ENCODE measurements around the gene FGFR3. TPM values are rescaled to one million over a fixed set of nuclear protein-coding genes. Genes with fewer than 3 reads are reported as not detected.
"Not testable (repeated sequence)": the region's sequence is repeated elsewhere in the genome, so short reads cannot be mapped to it uniquely, and the experiment has no call there.

FGFR3 gene
- polyA plus RNA-seq, 1 donor from 2014 or later, result 0.48 TPM

DNA sequence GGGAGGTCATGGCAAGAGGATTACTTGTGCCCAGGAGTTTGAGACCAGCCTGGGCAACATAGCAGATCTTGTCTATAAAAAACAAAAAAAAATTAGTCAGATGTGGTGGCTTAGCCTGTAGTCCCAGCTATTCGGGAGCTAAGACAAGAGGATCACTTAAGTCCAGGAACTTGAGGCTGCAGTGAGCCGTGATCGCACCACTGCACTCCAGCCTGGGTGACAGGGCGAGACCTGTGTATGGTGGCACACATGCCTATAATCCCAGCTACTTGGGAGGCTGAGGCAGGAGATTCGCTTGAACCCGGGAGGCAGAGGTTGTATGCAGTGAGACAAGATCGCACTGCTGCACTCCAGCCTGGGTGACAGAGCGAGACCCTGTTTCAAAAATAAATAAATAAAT lies 42.7 kb downstream of the FGFR3 start:
- not testable (repeated sequence) for H3K9ac ChIP-seq (ENCODE audit: low read length); H3K36me3 ChIP-seq (ENCODE audit: insufficient read depth, low read length); H3K27me3 ChIP-seq (ENCODE audit: insufficient read depth, low read depth, low read length); H3K4me3 ChIP-seq (ENCODE audit: low read length); H3K9me3 ChIP-seq (ENCODE audit: low read length); H4K20me1 ChIP-seq (ENCODE audit: insufficient read depth); H2AFZ ChIP-seq (ENCODE audit: low read depth, low read length); H3K4me2 ChIP-seq (ENCODE audit: low read length); H3F3A ChIP-seq (ENCODE audit: insufficient read depth, low read length, poor library complexity, severe bottlenecking); H3K79me2 ChIP-seq (replicated peaks; ENCODE audit: insufficient read depth, low read length); H3K9me2 ChIP-seq (ENCODE audit: insufficient read depth, low read length); H3K27ac ChIP-seq (ENCODE audit: low read length)

DNA sequence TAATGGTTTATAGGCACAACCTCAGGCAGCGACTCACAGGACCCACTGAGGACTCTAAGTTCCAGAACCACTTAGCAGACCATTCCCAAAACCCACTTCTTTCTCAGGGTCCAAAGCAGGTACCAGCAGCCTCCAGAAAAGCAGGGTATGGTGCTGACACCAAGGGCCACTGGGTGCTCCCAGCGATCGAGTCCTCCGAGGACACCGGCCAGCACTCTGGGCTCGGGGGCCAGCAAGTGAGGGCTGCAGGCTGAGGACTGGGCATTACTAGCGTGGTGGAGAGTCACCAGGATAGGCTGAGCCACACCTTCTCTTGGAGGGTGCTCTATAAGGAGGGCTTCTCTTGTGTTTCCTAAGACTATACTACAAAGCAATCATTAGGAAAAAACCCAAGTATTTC lies 43.6 kb downstream of the FGFR3 start:
- no peak overlapping the region for H3K4me3 ChIP-seq (ENCODE audit: low read length)
- no peaks in the 10 kb centered on the region for H3K79me2 ChIP-seq (replicated peaks; ENCODE audit: insufficient read depth, low read length)
- H3K9ac ChIP-seq (ENCODE audit: low read length), result no peak overlapping the region
- no peak overlapping the region for H2AFZ ChIP-seq (ENCODE audit: low read depth, low read length)
- H3F3A ChIP-seq (ENCODE audit: insufficient read depth, low read length, poor library complexity, severe bottlenecking), result no peaks in the 10 kb centered on the region
- no peak overlapping the region for H3K4me2 ChIP-seq (ENCODE audit: low read length)
- H3K36me3 ChIP-seq (ENCODE audit: insufficient read depth, low read length), result no peaks in the 10 kb centered on the region
- no peaks in the 10 kb centered on the region for H4K20me1 ChIP-seq (ENCODE audit: insufficient read depth)
- TF ChIP-seq, protein P1, sequence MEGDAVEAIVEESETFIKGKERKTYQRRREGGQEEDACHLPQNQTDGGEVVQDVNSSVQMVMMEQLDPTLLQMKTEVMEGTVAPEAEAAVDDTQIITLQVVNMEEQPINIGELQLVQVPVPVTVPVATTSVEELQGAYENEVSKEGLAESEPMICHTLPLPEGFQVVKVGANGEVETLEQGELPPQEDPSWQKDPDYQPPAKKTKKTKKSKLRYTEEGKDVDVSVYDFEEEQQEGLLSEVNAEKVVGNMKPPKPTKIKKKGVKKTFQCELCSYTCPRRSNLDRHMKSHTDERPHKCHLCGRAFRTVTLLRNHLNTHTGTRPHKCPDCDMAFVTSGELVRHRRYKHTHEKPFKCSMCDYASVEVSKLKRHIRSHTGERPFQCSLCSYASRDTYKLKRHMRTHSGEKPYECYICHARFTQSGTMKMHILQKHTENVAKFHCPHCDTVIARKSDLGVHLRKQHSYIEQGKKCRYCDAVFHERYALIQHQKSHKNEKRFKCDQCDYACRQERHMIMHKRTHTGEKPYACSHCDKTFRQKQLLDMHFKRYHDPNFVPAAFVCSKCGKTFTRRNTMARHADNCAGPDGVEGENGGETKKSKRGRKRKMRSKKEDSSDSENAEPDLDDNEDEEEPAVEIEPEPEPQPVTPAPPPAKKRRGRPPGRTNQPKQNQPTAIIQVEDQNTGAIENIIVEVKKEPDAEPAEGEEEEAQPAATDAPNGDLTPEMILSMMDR (IDR thresholded peaks at IDR 0.05; ENCODE audit: poor library complexity, severe bottlenecking), result no peak
- no peak for TF ChIP-seq SMC3 (conservative IDR thresholded peaks at IDR 0.05; ENCODE audit: poor library complexity)
- no peak for TF ChIP-seq POLR2AphosphoS5 (IDR thresholded peaks at IDR 0.05)
- TF ChIP-seq EP300 (conservative IDR thresholded peaks at IDR 0.05; ENCODE audit: poor library complexity, severe bottlenecking), result no peak
- TF ChIP-seq TAF1 (IDR thresholded peaks at IDR 0.05; ENCODE audit: low read depth), result no peak
- TF ChIP-seq MXI1 (conservative IDR thresholded peaks at IDR 0.05; ENCODE audit: poor library complexity, severe bottlenecking), result no peak
- TF ChIP-seq RAD21 (conservative IDR thresholded peaks at IDR 0.05), result no peak
- no peak for TF ChIP-seq EZH2 (IDR thresholded peaks at IDR 0.05; ENCODE audit: borderline replicate concordance, insufficient read depth, low read length, poor library complexity, severe bottlenecking)
- TF ChIP-seq, protein P2, sequence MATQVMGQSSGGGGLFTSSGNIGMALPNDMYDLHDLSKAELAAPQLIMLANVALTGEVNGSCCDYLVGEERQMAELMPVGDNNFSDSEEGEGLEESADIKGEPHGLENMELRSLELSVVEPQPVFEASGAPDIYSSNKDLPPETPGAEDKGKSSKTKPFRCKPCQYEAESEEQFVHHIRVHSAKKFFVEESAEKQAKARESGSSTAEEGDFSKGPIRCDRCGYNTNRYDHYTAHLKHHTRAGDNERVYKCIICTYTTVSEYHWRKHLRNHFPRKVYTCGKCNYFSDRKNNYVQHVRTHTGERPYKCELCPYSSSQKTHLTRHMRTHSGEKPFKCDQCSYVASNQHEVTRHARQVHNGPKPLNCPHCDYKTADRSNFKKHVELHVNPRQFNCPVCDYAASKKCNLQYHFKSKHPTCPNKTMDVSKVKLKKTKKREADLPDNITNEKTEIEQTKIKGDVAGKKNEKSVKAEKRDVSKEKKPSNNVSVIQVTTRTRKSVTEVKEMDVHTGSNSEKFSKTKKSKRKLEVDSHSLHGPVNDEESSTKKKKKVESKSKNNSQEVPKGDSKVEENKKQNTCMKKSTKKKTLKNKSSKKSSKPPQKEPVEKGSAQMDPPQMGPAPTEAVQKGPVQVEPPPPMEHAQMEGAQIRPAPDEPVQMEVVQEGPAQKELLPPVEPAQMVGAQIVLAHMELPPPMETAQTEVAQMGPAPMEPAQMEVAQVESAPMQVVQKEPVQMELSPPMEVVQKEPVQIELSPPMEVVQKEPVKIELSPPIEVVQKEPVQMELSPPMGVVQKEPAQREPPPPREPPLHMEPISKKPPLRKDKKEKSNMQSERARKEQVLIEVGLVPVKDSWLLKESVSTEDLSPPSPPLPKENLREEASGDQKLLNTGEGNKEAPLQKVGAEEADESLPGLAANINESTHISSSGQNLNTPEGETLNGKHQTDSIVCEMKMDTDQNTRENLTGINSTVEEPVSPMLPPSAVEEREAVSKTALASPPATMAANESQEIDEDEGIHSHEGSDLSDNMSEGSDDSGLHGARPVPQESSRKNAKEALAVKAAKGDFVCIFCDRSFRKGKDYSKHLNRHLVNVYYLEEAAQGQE (IDR thresholded peaks at IDR 0.05; ENCODE audit: borderline replicate concordance), result no peak
- no peaks in the 10 kb centered on the region for H3K27me3 ChIP-seq (ENCODE audit: insufficient read depth, low read depth, low read length)
- no peaks in the 10 kb centered on the region for H3K9me3 ChIP-seq (ENCODE audit: low read length)
- no peak overlapping the region for H3K27ac ChIP-seq (ENCODE audit: low read length)
- H3K9me2 ChIP-seq (ENCODE audit: insufficient read depth, low read length), result no peaks in the 10 kb centered on the region

DNA sequence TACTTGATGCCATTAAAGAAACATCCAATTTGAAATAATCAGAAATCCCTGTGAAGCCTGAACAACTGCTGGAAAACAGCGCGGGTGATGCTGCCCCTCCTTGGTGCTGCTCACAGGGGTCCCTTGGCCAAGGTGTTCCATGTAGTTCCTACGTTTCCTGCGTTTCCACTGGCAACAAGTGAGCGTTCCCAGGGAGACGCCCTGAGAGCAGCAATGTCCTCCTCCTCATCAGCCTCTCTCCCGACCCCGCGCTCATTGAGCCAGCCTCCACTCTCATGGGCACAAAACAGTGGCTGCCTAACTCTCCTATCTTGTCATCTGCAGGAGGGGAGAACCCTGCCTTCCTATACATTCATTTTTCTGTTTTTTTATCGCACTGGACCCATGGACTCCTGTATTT lies 44.0 kb downstream of the FGFR3 start:
- Histone ChIP-seq H2AFZ (ENCODE audit: low read depth, low read length) (no peak overlapping the region), H3K9ac (ENCODE audit: low read length) (no peak overlapping the region), H4K20me1 (ENCODE audit: insufficient read depth) (no peaks in the 10 kb centered on the region), H3K36me3 (ENCODE audit: insufficient read depth, low read length) (no peaks in the 10 kb centered on the region), H3K4me3 (ENCODE audit: low read length) (no peak overlapping the region), H3K79me2 (replicated peaks; ENCODE audit: insufficient read depth, low read length) (no peaks in the 10 kb centered on the region), H3K9me2 (ENCODE audit: insufficient read depth, low read length) (no peaks in the 10 kb centered on the region), H3K9me3 (ENCODE audit: low read length) (no peaks in the 10 kb centered on the region), H3F3A (ENCODE audit: insufficient read depth, low read length, poor library complexity, severe bottlenecking) (no peaks in the 10 kb centered on the region), H3K27me3 (ENCODE audit: insufficient read depth, low read depth, low read length) (no peaks in the 10 kb centered on the region), H3K27ac (ENCODE audit: low read length) (no peak overlapping the region), H3K4me2 (ENCODE audit: low read length) (no peak overlapping the region)
- no peak for TF ChIP-seq RAD21 (conservative IDR thresholded peaks at IDR 0.05)
- TF ChIP-seq TAF1 (IDR thresholded peaks at IDR 0.05; ENCODE audit: low read depth), result no peak
- TF ChIP-seq, protein P2 (IDR thresholded peaks at IDR 0.05; ENCODE audit: borderline replicate concordance), result no peak
- no peak for TF ChIP-seq EP300 (conservative IDR thresholded peaks at IDR 0.05; ENCODE audit: poor library complexity, severe bottlenecking)
- no peak for TF ChIP-seq SMC3 (conservative IDR thresholded peaks at IDR 0.05; ENCODE audit: poor library complexity)
- no peak for TF ChIP-seq MXI1 (conservative IDR thresholded peaks at IDR 0.05; ENCODE audit: poor library complexity, severe bottlenecking)
- TF ChIP-seq, protein P1 (IDR thresholded peaks at IDR 0.05; ENCODE audit: poor library complexity, severe bottlenecking), result no peak
- TF ChIP-seq POLR2AphosphoS5 (IDR thresholded peaks at IDR 0.05), result no peak
- no peak for TF ChIP-seq EZH2 (IDR thresholded peaks at IDR 0.05; ENCODE audit: borderline replicate concordance, insufficient read depth, low read length, poor library complexity, severe bottlenecking)
